ENCODE data around the gene TAAR5.
"Not testable (repeated sequence)": the region's sequence is repeated elsewhere in the genome, so short reads cannot be mapped to it uniquely, and the experiment has no call there.

The TAAR5 gene

GRCh38 chr6:132569170-132569569, 20.4 kb downstream of the TAAR5 start:
- no peak for DNase-seq

- no peak for DNase-seq
Observed at GRCh38 chr6:132568611-132569010, 20.9 kb downstream of the TAAR5 start.

- DNase-seq, result no peak
Observed at GRCh38 chr6:132567566-132567965, 22.0 kb downstream of the TAAR5 start.

- no peak for DNase-seq
Observed at GRCh38 chr6:132566404-132566803, 23.1 kb downstream of the TAAR5 start.

- DNase-seq, result not testable (repeated sequence)
Observed at GRCh38 chr6:132560087-132560486, 29.5 kb downstream of the TAAR5 start.

- DNase-seq, result no peak
Observed at GRCh38 chr6:132552372-132552771, 37.2 kb downstream of the TAAR5 start, which contains the start of gene TAAR8. Gene TAAR8, plus strand, starts transcription at chr6:132552672. Its CDS starts 21 bp downstream, at chr6:132552693.

GRCh38 chr6:132551214-132551613, 38.3 kb downstream of the TAAR5 start:
- no peak for DNase-seq

- DNase-seq, result no peak
Observed at GRCh38 chr6:132548746-132549463, 40.6 kb downstream of the TAAR5 start.

GRCh38 chr6:132544826-132545225, 44.7 kb downstream of the TAAR5 start:
- no peak for DNase-seq
